Upper lobe of left lung (tissue), 4 donors: ENCODE data around the gene ZNF366.

ENCODE experiments used
- CTCF ChIP-seq, 6 experiments: fragments of 450-650 bp in 4 of 6; fragments of 200-600 bp in 2 of 6; sonication (generic) in 2 of 6; IDR thresholded peaks; one replicate each; pipeline ENCODE4 v1.5.1; 2016 to 2019; ENCODE audit warnings: antibody characterized with exemption in 6 of 6
- EP300 ChIP-seq, 4 donors: sonication (generic); formaldehyde crosslinking; IDR thresholded peaks; one replicate each; pipeline ENCODE4 v1.5.1; 2017; ENCODE audit warnings: antibody characterized with exemption in 4 of 4, control low read depth in 2 of 4
- POLR2A ChIP-seq, 4 donors: fragments of 450-650 bp; IDR thresholded peaks; one replicate each; pipeline ENCODE4 v1.5.1; 2016 to 2017; ENCODE audit warnings: antibody characterized with exemption in 4 of 4, mild to moderate bottlenecking in 2 of 4
- POLR2AphosphoS5 ChIP-seq, 2 donors: sonication (generic); formaldehyde crosslinking; IDR thresholded peaks; one replicate each; pipeline ENCODE4 v1.5.1; 2017; ENCODE audit warnings: antibody characterized with exemption in 2 of 2

GRCh38 chr5:72427488-72428437 lies 79.4 kb downstream of the ZNF366 start:
- TF ChIP-seq CTCF (IDR thresholded peaks at IDR 0.05), result no peak
- no peak for TF ChIP-seq POLR2A (IDR thresholded peaks at IDR 0.05)
- TF ChIP-seq EP300 (IDR thresholded peaks at IDR 0.05), result no peak
- no peak for TF ChIP-seq POLR2AphosphoS5 (IDR thresholded peaks at IDR 0.05)
